Sigmoid colon (tissue), 4 donors: ENCODE results near the gene TRAF5.

Experiments used
- CTCF ChIP-seq, 4 experiments: fragments of 450-650 bp in 3 of 4; fragments of 200-600 bp in 1 of 4; IDR thresholded peaks; one replicate each; pipeline ENCODE4 v1.5.1; 2016 to 2019; ENCODE audit warnings: antibody characterized with exemption in 4 of 4, mild to moderate bottlenecking in 3 of 4, moderate library complexity in 2 of 4
- EP300 ChIP-seq, 4 donors: sonication (generic); formaldehyde crosslinking; IDR thresholded peaks; one replicate each; pipeline ENCODE4 v1.6.1; 2017; ENCODE audit warnings: antibody characterized with exemption in 4 of 4
- POLR2A ChIP-seq, 2 donors: fragments of 450-650 bp; IDR thresholded peaks; one replicate each; pipeline ENCODE4 v1.6.1; 2016; ENCODE audit warnings: antibody characterized with exemption in 2 of 2, mild to moderate bottlenecking in 2 of 2, moderate library complexity in 2 of 2
- POLR2AphosphoS5 ChIP-seq, 4 donors: sonication (generic); formaldehyde crosslinking; IDR thresholded peaks; one replicate each; pipeline ENCODE4 v1.6.1; 2017; ENCODE audit warnings: antibody characterized with exemption in 4 of 4

GRCh38 chr1:211378844-211379243 is 52.2 kb downstream of the TRAF5 start:
- TF ChIP-seq POLR2A (IDR thresholded peaks at IDR 0.05) (no peak), CTCF (IDR thresholded peaks at IDR 0.05) (no peak), EP300 (IDR thresholded peaks at IDR 0.05) (no peak), POLR2AphosphoS5 (IDR thresholded peaks at IDR 0.05) (no peak)
